HG03108 (cell line): ENCODE data around the gene ATRX.
"Not testable (repeated sequence)": the region's sequence is repeated elsewhere in the genome, so short reads cannot be mapped to it uniquely, and the experiment has no call there.

Experiments
- ATAC-seq: cut with Tn5 transposase; IDR thresholded peaks from one replicate; pipeline ENCODE4 v1.9.1; 2021; ENCODE audit warnings: moderate library complexity; ENCODE audit not compliant: unreplicated experiment

The ATRX gene

GRCh38 chrX:77510007-77510406 lies 276.0 kb downstream of the ATRX start:
- ATAC-seq = no peak

DNA sequence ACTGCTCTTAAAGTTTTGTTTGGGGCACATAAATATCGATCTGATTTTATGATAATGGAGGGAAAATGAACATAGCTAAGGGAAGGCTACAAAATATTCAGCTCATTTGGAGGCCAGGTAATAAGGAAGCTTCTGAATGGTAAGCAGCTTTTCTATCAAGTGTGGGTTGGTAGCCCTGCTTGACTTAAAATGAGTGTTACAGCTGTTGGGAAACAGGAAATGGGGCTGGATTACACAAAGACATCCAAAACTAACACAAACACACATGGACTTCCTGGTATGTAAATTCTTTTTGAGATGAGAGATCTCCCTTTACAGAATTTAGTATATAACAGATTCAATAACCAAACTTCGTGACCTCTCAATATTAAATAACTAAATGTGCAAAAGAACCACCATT lies 280.8 kb downstream of the ATRX start:
- ATAC-seq = no peak

DNA sequence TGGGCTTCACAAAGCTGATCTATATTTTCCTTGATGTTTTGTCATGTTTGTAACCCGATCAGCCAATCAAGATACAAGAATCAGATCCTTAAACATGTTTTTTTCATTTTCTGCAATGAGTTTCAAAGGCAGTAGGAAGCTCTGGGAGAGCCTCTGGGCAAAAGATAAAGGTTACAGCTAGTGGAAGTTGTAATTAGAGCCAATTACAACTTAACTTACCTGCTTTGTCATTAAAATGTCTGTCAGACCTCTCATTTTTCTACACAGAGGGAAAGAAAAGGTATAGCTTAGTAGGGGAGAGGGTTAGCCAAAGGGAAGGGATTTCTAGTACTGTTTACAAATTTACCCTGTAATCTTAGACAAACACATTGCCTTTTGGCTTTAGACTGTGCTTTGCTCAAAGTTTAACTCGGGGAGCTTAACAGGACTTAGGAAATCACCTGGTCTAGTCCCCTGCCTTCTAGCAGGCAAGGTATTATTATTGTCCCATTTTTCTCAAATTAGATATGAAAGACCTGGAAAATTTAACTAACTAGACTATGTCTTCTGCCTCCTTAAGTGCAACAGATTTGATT lies 283.0 kb downstream of the ATRX start:
- no peak for ATAC-seq

DNA sequence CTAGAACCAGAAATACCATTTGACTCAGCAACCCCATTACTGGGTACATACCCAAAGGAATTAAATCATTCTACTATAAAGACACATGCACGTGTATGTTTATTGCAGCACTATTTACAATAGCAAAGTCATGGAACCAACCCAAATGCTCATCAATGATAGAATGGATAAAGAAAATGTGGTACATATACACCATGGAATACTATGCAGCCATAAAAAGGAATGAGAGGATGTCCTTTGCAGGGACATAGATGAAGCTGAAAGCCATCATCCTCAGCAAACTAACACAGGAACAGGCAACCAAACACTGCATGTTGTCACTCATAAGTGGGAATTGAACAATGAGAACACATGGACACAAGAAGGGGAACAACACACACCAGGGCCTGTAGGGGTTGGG lies 285.9 kb downstream of the ATRX start:
- not testable (repeated sequence) for ATAC-seq

DNA sequence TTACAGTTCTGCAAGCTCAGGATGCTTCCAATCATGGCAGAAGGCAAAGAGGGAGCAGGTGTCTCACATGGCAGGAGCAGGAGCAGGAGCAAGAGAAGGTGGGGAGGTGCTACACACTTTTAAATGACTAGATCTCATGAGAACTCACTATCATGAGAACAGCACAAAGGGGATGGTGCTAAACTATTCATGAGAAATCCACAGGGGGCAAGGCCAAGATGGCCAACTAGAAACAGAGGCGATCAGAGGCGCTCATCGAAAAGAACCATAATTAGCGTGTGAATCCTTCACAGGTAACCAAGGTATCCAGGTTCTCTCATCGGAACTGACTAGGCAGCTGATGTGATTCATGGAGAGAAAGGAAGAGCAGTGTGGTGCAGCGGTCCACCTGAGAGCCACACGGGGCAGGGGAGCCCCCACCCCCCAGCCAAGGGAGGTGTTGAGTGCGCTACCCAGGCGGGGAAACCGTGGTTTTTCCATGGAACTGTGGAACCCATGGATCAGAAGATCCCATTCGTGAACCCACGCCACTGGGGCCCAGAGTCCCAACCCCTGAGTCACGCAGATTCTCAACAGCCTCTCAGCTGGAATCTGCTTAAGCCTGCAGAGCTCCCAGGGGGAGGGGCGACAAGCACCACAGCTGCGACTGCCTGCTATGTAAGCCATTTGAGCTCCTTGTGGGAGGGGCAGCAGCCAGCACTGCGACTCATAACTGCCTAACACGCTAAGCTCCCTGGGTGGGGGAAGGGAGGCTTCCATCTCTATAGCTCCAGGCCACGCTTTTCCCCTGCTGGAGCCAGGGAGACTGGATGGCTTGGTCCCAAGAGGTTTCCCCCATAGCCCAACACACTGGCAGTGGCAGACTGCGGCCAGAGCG lies 292.1 kb downstream of the ATRX start:
- ATAC-seq = no peak

- no peak for ATAC-seq
Measured at GRCh38 chrX:77484045-77484444, 302.0 kb downstream of the ATRX start.

DNA sequence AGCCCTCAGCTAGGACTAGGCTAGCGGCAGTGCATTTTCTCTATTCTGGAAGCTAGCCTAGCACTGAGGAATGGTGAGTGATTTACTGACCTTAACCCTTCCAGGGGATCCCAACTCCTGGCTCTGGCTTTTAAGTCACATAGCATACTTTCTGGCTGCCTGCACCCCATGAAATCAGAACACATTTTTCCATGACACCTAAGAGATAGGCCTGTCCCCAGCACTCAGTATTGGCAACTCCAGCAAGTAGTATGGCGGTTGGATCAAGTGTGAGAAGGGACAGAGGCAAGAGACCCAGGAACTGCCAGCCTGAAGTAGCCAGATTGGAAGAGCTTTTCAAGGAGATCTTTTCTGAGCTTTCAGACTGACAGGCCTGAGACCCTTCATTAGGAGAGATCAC lies 330.6 kb downstream of the ATRX start:
- ATAC-seq = no peak
